Left hindlimb (tissue), 1 donor: ENCODE results near the gene USP30.

Experiments used
- DNase-seq: peaks from one replicate; pipeline ENCODE4 v3.0.0-alpha.2; 2018

USP30 gene

DNA sequence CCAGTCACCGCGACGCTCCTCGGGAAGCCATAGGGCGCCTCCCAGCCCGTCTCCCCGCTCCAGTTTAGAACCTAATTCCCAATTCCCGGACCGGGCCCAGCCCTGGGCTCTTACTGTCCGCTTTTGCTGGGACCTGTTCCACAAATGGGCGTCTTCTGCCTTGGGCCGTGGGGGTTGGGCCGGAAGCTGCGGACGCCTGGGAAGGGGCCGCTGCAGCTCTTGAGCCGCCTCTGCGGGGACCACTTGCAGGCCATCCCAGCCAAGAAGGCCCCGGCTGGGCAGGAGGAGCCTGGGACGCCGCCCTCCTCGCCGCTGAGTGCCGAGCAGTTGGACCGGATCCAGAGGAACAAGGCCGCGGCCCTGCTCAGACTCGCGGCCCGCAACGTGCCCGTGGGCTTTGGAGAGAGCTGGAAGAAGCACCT lies 45.8 kb downstream of the USP30 start:
- DNase-seq = no peak

DNA sequence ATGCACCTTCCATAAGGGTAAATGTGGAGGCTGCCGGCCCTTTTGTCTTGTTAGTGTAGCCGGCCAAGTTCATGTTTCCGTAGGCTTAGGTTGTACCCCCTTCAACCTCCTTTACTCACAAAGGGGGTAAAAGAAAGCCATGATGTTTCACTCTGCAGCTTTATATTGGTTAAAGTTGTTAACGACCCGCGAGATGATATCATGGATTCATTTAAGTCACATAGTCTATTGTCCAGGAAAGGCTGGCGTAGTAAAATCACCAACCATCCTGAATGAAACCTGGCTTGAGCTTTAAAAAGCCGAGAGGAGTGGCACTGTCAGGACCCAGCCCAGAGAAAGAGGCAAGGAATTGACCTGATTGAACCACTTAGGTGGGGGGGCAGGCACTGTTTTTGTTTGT lies 46.3 kb downstream of the USP30 start:
- no peak for DNase-seq

DNA sequence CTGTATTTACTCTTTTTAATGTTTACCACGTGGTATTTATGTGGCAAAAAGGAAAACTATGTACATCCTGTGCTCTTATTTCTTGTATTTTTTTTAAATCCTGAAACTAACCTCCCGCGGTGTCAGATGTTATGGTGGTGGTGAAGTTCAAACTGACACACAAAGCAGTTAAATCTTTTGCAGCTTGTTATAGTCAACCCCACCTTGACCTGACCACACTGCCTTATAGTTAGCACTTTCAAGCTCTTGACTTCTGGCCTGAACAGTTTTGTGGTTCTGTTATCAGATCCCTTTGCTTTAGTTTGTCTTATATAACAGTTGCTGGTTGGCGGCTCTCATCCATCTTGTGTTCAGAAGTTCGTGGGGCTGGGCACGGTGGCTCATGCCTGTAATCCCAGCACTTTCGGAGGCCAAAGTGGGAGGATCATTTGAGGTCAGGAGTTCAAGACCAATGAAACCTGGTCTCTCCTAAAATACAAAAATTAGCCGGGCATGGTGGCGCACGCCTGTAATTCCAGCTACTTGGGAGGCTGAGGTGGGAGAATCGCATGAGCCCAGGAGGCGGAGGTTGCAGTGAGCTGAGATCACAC lies 47.1 kb downstream of the USP30 start:
- DNase-seq = no peak

DNA sequence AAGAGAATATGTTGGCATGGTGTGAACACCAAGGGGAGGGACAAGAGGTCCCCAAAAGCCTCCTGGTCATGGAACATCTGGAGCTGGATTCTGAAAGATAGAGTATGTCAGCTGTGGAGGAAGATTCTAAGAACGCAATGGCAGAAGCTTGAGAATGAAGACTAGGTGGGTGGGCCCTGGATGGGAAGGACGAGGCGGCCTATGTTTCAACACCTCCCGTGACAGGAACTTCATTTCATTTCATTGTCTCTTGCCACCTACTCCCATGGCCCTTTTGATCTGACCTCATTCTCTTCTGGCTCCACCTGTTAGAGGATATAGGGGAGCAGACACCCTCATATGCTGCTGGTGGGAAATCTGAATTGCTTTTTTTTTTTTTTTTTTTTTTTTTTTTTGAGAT lies 48.4 kb downstream of the USP30 start:
- no peak for DNase-seq

DNA sequence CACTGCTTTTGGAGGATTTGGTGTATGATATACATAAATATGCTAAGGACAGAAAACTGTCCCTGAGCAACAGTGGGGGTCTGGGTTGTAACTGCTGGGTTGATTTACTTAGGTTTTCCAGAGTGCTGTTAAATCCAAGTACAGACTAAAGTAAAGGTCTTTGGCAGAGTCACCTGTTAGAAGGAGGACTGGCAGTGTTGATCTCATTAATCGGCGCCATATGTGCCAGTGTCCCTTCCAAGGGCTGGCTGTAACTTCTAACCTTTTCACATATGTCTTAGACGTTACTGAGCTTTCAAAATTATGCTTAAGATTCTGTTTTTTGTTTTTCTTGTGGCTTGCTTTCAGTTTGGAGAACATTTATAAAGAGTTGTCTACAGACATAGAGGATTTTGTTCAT lies 50.1 kb downstream of the USP30 start:
- no peak for DNase-seq

DNA sequence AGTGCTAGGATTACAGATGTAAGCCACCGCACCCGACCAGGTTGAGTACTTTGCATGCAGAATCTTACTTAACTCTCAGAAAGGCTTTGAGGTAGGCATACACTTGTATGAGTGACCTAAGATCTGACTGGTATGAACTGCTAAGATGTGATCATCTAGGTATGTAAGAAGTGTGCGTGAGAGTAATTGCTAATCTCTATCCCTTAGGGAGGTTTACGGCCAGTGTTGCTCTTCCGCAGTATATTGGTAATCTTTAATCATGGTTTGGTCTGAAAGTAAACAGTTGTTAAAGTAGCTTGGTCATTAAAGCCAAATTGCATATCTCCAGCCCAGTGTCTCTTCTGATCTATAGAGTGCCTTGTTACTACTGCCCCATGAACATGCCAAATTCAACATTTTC lies 52.8 kb downstream of the USP30 start:
- DNase-seq = no peak

DNA sequence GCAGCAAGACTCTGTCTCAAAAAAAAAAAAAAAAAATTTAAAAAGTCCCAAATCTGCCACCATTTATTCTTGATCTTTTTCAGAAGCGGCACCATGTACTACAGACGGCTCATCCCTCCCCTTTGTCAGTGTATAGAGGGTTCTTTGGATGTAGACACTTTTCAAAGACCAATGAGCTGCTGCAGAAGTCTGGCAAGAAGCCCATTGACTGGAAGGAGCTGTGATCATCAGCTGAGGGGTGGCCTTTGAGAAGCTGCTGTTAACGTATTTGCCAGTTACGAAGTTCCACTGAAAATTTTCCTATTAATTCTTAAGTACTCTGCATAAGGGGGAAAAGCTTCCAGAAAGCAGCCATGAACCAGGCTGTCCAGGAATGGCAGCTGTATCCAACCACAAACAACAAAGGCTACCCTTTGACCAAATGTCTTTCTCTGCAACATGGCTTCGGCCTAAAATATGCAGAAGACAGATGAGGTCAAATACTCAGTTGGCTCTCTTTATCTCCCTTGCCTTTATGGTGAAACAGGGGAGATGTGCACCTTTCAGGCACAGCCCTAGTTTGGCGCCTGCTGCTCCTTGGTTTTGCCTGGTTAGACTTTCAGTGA lies 57.5 kb downstream of the USP30 start:
- no peak for DNase-seq

DNA sequence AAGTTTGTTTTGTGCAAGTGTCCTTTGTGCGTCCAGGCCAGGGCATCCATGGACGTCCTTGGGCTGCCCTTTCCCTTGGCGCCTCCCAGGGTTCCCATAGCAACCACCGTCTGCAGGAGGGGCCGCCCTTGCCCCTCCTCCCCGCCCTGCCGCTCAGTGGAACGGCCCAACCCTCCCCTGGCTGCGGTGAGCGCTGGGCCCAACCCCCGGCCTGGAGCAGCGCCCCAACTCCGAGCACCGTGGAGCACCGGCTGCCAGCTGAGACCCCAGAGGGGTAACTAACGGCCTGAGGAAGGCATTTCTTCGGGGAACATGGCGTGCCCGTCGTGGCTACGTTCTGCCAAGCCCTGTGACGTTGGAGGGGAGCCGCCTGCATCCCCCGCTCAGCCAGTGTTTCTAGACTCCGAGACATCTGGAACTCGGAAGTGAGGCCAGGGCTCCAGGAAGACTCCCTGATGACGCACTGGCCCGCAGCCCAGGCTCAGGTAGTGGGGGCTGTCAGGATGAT lies 58.7 kb downstream of the USP30 start:
- peak; percentile 92 for DNase-seq

DNA sequence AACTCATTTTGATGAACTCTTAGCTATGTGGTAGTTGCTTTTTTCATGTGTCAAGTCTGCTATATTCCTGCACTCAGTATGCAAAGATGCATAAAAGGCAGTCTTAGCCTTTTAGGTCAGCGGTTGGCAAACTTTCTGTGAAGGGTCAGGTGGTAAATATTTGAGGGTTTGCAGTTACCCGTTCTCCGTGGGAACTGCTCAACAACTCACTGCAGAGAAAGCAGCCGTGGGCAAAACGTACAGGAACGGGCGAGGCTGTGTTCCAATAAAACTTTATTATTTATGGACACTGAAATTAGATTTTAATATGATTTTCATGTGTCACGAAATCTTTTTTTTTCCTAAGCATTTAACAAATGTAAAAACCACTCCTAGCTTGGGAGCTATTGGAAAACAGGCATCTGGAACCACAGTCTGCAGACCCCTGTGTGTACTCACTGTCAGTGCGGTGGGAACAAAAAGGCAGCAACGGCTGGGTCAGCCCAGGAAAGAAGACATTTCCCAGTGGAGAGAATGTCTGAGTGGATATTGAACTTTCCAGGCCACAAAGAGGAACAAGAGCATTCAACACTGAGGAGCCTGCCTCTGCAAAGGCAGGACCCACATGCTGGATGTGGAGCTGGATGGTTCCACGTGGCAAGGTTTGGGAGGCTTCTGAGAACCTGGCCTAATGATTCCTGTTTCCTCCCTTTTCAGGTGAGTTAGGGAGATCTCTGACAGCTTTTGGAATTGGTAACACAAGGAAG lies 60.5 kb downstream of the USP30 start:
- DNase-seq = no peak

DNA sequence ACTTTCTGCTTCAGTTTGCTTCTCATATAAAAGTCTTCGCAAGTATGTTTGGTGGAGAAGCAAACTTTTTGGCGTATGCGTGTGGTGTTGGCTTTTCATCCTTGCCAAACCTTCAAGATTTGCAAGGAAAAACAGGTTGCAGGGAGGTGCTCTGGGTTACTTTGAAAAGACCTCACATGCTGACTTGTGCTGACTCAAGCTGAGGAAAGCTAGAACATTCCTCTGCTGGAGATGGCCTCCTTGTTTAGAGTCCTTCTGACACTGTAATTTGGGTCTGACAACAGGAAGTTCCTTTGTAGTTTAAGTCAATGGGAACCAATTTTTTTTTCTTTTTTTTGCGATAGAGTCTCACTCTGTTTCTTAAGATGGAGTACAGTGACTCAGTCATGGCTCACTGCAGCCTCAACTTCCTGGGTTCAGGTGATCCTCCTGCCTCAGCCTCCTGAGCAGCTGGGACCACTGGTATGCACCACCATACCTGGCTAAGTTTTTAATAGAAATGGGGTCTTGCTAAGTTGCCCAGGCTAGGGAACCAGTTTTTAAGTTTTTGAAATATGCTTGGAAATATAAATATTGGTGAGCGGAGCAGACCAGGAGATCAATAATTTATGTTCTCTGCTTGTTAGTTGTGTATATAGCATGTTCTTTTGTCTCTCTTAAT lies 61.4 kb downstream of the USP30 start:
- DNase-seq = no peak

DNA sequence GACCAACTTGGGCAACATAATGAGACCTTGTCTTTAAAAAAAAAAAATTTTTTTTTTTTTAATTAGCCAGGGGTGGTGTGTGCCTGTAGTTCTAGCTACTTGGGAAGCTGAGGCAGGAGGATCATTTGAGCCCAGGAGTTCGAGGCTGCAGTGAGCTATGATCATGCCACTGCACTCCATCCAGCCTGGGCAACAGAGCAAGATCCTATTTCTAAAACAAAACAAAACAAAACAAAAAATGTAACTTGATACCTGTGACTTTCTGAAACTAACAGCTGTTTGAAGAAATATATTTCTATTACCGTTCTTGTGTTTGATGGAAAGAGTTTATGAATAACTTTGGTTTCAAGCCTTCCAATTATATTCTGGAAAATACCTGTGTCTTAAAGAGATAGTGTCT lies 62.3 kb downstream of the USP30 start:
- DNase-seq = no peak

DNA sequence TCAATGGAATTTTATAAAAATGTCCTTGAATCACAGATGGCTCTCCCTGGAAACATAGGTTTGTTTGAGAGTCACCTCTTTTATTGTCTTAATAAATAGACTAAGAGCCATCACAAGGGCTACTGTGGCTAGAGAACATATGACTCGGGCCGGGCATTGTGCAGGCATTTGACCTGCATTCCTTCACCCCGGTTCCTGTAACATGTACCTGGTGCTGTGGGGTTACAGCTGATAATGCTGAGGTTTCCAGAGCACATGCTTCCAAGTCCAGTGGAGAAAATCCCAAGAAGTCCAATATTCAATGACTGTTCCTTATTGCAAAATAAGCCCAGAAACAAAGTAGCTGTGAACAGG lies 63.0 kb downstream of the USP30 start:
- no peak for DNase-seq

DNA sequence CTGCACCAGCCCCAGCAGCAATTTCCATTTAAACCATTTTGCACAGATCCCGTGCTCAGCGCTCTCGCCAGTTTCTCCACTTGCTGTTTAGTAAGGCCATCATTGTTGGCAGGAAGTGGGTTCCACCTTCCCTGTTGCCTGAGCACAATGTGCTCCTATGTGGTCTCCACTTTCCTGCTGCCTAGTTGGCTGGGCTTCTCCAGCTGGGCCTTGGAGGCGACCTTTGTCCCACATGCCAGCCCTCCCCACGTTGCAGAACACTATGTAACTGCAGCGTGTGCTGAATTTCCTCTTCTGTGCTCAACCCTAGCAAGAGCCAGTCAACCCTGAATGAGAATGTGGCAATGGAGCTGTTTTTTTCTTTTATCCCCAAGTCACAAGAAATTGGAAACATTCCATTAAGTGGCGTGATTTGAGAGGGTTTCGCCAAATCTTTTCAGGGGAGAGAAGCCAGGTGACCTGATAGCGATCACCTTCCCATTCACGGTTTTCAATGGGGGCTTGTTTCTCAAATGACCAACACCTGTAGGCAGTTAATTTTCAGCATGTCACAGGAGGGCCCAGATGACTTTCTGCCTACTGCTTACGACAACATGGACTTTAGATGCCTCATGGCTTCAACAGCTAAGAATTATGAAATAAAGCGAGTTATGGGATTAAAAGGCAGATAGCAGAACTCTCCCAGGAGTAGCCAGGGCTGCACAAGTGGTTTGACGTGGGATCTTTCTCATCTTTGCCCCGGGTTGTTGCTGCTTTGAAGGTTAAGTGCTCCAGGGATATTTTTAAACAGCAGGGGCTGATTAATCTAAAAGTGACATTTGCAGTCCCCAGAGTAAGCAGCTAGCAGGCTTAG lies 63.6 kb downstream of the USP30 start, which contains the start of gene ACACB:
Gene ACACB, plus strand, starts transcription at position 830 of the 853 bp plus-strand sequence. CDS start 22,819 bp downstream, outside the sequence.
- DNase-seq = peak; percentile 57

DNA sequence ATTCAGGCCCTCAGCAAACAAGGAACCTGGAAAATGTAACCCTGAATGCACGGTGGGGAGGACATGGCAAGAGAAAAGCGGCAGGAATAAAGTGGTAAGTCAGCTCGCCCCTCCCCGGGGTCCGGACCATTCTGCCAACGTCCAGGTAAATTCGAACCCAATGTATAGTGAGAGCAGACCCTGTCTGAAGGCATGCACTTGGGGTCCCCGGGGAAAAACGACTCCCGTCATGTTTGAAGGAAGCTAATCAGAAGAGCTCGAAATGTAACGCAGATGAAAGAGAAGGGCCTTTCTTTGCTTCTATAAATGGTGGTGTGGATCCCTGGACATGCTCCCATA lies 64.2 kb downstream of the USP30 start:
- no peak for DNase-seq

DNA sequence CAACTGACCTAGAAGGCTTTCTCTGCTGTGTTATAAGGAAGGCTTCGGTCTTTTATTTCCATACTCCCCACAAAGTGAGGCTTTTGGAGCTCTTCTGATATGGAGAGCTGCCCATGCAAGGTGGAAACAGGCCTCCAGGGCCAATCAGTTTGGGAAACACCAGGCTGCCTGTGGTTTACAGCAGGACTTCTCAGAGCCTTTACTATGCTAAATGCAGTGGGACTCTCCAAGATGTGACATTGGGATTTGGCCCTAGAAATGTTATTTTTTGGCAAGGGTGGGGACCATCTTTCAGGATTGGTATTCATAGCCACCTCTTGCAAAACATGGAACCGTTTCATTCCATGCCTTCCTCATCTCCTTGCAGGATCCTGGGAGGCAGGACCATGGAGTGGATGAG lies 67.7 kb downstream of the USP30 start:
- DNase-seq = no peak

DNA sequence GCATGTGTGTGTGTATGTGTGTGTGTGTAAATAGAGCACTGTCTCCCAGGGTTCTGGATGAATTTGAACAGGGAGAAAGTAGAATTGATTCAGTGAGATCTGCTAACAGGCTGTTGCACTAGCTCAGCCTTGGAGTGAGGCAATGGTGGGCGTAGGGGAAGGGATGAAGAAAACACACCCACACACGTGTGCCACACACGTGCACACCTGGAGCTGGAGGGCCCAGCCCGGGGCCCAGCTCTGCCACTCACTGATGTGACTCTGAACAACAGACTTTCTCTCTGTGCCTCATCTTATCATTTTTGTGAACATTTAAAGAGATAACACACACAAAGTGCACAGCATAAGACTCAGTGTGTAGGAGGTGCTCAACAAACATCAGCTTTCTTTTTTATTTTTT lies 68.2 kb downstream of the USP30 start:
- no peak for DNase-seq

DNA sequence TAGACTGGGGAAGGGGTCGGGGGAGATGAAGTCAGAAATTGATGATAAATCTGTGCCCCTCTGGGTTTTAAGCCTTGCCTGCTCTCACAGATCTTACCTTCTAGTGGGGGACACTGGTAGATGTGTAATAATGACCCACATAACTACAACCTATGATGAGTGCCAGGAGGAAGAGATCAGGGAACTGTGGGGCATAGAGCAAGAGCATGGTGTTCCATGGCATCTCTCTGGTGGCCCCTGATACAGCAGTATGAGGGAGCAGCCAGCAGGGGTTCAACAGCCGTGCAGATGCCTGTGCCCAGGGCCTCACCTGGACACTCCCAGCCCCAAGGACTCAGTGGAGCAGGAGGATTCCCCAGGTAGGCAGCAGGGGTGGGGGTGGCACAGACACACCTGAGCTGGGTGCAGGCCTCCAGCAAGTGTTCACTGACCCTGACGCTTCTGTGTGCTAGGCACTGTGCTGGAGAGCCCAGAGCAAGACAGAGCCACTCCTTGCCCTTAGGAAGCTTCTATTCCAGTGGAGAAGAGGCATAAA lies 69.0 kb downstream of the USP30 start:
- no peak for DNase-seq

DNA sequence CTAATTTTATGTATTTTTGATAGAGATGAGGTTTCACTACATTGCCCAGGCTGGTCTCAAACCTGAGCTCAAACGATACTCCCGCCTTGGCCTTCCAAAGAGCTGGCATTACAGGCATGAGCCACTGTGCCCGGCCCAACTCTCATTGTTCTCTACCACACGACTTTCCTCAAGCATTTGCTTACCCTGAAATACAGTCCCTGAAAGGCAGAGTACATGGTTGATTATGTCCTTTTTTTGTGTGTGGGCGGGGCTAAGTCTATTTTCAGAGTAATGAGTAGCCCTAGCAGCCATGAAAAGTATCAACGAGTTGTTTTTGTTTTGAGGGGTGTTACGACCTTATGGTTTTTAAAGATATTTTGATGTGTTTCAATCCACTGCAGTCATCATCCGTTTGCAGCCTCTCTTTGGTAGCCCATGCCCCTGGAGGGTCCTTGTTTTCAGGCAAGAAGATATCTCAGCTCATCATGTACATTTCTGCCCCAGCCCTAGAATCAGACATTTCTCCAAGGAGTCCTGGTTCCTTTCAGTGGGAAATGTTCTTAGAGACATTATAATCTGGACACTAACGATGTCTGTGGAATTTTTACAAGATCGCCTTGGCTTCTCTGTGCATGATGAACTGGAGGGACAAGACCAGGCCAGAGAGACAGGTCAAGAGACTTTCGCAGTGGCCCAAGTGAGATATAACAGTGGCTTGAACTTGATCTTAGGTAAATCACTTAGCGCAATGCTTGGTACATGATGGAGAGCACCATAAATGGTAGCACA lies 72.7 kb downstream of the USP30 start:
- no peak for DNase-seq

DNA sequence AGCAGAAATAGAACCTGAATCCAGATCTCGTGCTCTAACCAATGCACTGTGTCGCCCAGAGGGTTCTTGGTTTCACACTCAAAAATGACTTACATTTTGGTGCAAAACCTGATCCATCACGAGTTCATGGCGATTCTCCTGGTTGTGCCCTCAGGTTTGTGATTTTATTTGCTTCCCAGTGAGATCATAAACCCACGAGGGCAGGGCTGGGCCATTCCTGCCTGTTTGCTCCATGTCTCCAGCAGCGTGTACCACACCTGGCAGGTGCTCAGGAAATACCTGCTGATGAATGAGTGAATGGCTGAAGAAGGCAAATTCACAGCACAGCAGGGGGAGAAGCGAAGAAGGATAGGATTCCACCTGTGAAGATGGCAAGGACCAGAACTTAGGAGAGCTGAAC lies 73.4 kb downstream of the USP30 start:
- DNase-seq = no peak

DNA sequence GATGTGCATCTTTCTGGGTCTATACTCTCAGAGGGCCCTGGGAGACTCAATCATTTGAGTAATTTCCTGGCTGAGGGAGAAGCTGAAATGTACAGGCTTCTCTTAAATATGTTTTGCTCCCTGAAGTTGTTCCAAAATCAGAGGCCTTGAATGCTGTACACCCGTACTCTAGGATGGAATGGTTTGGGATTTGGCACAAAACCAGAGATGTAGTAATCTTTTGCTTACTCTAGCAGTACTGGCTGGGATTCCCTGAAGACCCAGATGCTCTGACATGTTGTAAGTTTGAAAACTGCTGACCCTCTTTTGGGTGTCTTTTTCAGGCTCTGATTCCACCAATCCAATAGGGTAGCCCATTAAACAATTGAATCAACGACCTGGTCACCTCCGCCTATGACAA lies 74.4 kb downstream of the USP30 start:
- no peak for DNase-seq

DNA sequence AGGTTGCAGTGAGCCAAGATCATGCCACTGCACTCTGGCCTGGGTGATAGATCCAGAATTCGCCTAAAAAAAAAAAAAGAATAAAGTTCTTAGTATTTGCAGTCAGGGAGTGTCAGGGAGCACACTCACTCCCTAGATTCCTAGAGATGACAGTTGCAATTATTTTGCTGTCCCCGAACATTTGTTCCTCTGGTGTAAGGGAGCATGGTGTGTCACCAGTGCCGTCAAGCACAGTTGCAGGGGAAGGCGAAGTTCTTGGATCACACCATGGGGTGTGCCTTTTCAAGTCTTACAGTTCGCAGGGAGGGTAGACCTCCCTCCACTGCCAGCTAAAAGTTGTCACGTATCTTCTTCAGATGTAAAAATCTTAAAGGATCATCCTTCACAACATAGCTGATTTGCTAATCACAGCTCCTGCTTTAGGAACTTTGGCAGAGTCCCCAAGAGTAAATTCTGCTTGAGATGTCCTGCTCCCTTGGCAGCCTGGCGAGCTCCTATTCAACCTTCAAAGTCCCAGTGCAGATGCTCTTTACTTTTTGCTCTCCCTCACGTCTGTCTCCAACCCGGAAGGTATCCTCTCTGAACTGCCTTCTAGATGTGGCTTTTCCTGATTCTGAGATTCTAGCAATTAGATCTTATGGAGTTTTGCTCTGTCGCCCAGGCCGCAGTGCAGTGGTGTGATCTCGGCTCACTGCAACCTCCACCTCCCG lies 75.3 kb downstream of the USP30 start:
- no peak for DNase-seq
